Stimulated activated CD4-positive, alpha-beta T cell treated with anti-CD3 and anti-CD28 coated beads, Interleukin-12 subunit alpha, Interleukin-12 subunit beta, amount 100 ng/mL, for 48 hours (primary cell): ENCODE data around the gene PDZRN3.

ENCODE experiments used
- DNase-seq, 3 donors: peaks; one replicate each; pipeline ENCODE4 v3.0.0-alpha.2; 2020; ENCODE audit warnings: low read depth in 2 of 3, low spot score in 1 of 3

The PDZRN3 gene

GRCh38 chr3:73624821-73625665, at the start of gene PDZRN3:
Gene PDZRN3 (minus strand): TSS chr3:73624941.
- no peak for DNase-seq

DNA sequence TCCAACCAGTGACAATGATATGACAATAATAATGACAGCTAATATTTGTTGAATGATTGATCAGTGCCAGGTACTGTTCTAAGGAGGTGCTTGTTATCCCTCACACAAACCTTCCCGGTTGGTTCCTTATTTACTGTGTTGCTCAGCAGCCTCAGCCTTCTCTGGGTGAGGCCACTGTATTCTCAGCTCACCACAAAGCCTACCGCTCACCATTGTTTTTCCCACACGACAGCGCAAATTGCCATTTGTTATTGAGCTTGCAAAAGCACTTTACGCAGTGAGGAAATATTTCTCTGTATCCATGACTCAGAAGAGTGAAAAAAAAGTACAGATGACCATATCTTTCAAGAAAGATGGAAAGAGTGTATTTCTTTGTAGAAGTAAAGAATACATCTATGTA, 49.5 kb upstream of the PDZRN3 start:
- DNase-seq: no peak

DNA sequence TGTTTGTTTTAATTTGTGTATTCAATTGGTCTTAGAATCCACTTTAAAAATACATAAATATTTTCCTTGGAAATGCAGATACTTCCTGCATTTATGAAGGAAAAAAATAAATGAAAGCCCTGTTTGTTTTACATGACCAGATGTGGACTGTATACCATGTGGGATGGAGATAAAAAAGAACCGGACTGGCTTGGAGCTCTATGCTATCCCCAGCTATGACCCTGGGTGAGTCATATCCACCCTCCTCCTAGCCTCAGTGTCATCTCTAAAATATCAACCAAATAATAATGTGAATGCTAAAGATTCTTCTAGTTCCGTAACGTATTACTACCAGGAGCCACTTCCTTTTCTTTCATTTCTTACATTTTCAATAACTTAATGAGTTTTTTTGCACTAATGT, 44.5 kb upstream of the PDZRN3 start:
- no peak for DNase-seq

- no peak for DNase-seq
Measured at GRCh38 chr3:73668391-73668790, 43.6 kb upstream of the PDZRN3 start.

DNA sequence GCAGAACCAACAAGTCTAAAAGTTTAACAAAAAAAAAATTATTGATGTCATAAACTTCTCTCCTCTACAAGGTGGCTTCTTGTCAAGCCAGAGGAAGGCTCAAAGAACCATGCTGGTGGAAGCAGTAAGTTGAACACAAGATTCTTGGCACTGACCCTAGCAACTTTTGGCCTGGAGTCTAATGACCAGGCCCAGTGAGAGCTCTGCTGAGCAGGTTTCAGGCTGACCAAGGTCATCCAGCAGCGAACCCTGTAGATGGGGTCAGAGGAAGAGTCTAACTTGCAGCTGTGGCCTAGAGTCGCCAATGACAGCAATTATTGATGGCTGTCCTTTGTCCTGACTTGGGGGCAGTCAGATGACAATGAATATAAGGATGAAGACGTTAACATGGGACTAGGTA, 43.1 kb upstream of the PDZRN3 start:
- DNase-seq: no peak

GRCh38 chr3:73665286-73665685, 40.5 kb upstream of the PDZRN3 start:
- DNase-seq: no peak

DNA sequence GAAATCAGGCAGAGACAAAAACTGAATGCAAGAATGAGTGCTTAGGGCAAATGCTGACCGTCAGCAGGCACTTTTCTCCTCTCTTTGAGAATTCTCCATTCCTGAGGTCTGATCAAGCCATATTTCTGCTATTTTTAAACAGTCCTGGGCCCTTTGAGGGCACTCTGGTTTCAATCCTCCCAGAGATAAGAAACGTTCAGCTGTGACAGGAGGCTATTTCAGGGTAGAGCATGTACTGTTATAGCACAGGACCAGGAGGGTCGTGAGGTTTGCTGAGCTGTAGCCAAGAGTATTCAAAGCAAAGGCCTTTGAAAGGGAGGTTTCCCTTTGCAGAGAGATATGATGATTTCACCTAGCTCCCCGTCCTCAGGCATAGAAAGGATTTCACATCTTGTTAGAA, 39.6 kb upstream of the PDZRN3 start:
- no peak for DNase-seq

DNA sequence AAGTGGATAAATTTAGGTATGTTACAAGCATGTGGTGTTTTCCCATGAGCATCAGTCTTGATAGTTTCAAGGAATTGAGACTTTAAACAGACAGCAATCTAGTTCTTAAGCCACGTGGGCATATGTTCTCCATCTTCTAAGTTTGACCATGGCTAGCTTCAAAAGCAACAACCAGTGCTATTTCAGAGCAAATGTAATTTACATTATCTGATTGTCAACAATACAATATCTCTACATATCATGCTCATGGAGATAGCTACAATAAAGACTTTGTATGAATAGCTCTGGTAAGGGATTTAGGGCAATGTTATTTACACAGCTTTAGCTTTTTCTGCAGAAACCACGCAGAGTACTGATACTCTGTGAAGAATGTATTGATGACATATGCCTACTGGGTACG, 38.8 kb upstream of the PDZRN3 start:
- DNase-seq: no peak

- DNase-seq: no peak
Measured at GRCh38 chr3:73661265-73661664, 36.5 kb upstream of the PDZRN3 start.

DNA sequence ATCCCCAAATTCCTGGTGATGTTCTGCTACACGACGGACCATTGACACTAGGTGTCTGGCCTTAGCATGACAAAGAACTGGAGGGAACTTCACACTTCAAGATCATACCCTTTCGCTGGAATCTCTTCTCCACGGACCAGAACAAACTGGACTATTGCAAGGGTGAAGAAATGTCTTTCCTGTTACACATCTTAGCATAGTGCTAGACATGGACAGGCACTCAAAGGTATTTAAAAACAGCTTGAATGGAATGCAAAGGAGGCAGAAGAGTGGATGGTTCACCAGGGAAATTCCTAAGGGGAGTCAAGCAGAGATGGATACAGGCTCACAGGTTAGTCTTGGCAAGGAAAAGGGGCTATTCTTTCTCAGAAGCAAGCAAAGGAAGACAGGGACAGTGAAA, 33.5 kb upstream of the PDZRN3 start:
- DNase-seq: no peak

GRCh38 chr3:73657186-73657585, 32.4 kb upstream of the PDZRN3 start:
- no peak for DNase-seq

- DNase-seq: no peak
Measured at GRCh38 chr3:73656241-73656890, 31.6 kb upstream of the PDZRN3 start.

GRCh38 chr3:73655197-73655596, 30.5 kb upstream of the PDZRN3 start:
- DNase-seq: no peak

DNA sequence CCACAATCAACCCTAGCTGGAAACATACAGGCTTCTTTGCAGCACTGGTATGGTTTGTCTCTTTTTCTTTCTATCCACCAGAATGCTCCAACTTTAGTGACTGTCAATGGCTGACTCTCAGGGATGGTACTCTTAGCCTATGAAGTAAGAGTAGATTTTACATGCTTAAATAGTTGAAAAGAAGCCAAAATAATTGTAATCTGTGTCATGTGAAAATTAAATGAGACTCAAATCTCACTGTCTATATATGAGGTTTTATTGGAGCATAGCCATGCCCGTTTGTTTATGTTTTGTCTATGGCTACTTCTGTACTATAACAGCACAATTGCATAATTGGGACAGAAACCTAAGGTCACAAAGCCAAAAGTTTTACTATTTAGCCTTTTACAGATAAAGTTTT, 29.1 kb upstream of the PDZRN3 start:
- DNase-seq: no peak

DNA sequence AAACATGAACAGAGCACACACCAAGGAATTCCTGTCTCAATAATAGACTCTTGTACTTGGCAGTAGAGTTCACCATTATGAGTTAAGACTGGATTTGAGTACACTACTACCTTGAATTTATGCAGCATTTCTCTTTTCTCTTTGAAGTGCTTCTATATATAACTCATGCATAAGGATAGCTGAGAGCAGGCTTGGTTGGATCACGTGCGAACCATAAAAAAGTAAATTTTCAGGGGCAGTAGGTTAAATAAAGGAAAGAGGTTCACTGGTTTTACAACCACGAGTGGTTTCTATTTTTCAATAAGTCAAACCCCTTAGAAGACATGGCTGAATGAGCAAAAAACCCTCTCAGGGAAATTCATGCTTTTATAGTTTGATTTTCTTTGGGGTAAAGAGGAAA, 28.6 kb upstream of the PDZRN3 start:
- DNase-seq: no peak

GRCh38 chr3:73652896-73653295, 28.2 kb upstream of the PDZRN3 start:
- DNase-seq: no peak

DNA sequence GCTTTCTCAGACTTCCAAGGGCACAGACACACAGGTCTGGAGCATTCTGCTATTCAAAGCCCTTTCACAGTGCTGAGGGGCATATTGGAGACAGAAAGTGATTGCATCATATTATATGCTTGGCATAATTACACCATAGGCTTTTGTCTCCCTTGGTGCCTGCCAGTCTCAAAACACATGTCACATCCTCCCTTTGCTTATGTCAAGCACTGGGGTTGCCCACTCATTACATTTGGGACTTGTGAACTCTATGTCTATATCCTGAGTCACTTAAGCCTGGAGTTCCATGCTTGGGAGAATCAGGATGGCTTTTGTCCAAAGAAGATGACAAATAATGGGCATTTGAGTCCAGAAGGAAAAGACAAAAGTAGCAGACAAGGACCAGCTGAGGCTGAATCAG, 12.3 kb upstream of the PDZRN3 start:
- DNase-seq: no peak

DNA sequence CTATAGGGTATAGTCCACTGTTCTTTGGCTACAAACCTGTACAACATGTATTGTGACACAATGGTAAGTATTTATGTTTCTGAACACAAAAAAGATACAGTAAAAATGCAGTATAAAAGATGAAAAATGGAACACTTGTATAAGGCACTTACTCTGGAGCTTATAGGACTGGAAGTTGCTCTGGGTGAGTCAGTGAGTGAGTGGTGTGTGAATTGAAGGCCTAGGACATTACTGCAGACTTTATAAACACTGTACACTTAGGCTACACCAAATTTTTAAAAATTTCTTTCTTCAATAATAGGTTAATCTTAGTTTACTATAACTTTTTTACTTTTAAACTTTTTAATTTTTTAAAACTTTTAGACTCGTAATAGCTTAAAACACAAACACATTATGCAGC, 10.5 kb upstream of the PDZRN3 start:
- DNase-seq: no peak

GRCh38 chr3:73633916-73634344, 9.2 kb upstream of the PDZRN3 start:
- no peak for DNase-seq

- no peak for DNase-seq
Measured at GRCh38 chr3:73633453-73633852, 8.7 kb upstream of the PDZRN3 start.

DNA sequence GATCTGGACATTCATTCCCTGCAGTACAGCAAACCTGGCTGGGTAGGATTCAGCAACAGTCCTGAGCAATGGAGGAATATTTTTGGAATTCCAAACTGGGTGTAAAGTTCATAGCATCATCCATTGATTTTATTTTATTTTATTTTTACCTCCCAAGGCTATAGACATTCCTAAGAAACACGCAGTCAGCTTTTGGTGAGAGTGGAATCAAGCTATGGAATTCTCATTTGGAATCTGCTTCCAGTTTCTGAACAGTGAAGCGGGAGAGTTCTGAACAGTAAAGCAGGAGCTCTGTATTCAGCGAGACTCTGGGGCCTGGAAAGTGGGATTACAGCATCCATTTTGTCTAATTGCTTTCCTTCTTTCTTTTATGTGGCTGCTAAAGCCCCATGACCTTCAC, 1.4 kb upstream of the PDZRN3 start:
- DNase-seq: no peak

- DNase-seq: no peak
Measured at GRCh38 chr3:73624017-73624820, 522 bp downstream of the PDZRN3 start.
